IPS-18a (cell line): ENCODE measurements around the gene HOXB5.

ENCODE experiments used
- H3K27ac ChIP-seq: one replicate; pipeline ENCODE4 v1.5.1; 2013; ENCODE audit warnings: low read length
- H3K27me3 ChIP-seq: one replicate; pipeline ENCODE4 v1.6.1; 2013; ENCODE audit warnings: mild to moderate bottlenecking, low read length; ENCODE audit not compliant: control insufficient read depth, insufficient read depth
- H3K36me3 ChIP-seq: one replicate; pipeline ENCODE4 v1.6.1; 2013; ENCODE audit warnings: low read depth, low read length; ENCODE audit not compliant: control insufficient read depth
- H3K4me1 ChIP-seq: one replicate; pipeline ENCODE4 v1.6.1; 2013; ENCODE audit warnings: low read depth, low read length; ENCODE audit not compliant: control insufficient read depth
- H3K4me3 ChIP-seq: one replicate; pipeline ENCODE4 v1.5.1; 2013; ENCODE audit warnings: low read length
- H3K9ac ChIP-seq: one replicate; pipeline ENCODE4 v1.6.1; 2013; ENCODE audit warnings: mild to moderate bottlenecking, low read length, moderate library complexity
- H3K9me3 ChIP-seq: one replicate; pipeline ENCODE4 v1.6.1; 2013; ENCODE audit warnings: low read depth, low read length; ENCODE audit not compliant: control insufficient read depth

Gene HOXB5

DNA sequence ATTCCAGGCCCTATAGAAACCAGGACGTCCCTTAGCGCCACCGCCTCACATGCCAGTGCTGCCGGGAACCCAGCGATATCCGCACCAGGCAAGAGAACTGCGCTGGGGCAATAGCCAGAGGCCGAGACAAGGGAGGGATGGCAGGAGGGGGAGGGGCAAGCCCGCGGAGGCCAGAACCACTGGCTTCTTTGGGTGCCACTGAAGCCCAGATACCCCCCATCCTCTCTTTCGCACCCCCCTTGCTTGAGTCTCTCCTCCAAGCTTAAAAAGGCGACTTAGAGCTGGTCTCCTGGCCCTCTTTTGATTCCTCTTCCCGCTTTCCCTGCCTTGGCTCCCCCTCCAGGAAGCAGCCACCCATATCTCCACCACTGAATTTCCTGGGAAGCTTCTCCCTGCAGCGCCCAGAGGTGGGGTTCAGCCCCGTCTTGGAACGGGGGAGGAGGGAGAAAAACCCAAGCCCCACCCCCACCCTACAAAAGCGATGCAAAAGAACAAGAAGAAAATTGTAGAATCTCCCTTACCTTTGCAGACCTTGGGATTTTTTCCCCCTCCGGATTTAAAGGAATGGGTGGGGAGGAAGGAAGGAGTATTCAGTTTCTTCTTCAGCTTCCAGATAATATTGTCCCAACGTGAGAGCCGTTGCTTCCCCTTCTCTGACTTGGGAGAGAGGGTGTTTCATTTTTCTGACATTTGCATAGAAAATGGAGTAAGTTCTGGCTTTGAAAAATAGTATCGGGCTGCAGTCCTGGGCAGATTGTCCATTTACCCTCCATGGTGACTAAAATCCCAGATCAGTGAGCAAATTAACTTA lies 10.6 kb upstream of the HOXB5 start:
- Histone ChIP-seq H3K27me3 (peaks cover 100% of the 10 kb centered on the region), H3K27ac (no peak overlapping the region), H3K9me3 (peaks cover 2% of the 10 kb centered on the region), H3K4me3 (no peak overlapping the region), H3K36me3 (no peaks in the 10 kb centered on the region), H3K9ac (no peak overlapping the region), H3K4me1 (no peaks in the 10 kb centered on the region)

DNA sequence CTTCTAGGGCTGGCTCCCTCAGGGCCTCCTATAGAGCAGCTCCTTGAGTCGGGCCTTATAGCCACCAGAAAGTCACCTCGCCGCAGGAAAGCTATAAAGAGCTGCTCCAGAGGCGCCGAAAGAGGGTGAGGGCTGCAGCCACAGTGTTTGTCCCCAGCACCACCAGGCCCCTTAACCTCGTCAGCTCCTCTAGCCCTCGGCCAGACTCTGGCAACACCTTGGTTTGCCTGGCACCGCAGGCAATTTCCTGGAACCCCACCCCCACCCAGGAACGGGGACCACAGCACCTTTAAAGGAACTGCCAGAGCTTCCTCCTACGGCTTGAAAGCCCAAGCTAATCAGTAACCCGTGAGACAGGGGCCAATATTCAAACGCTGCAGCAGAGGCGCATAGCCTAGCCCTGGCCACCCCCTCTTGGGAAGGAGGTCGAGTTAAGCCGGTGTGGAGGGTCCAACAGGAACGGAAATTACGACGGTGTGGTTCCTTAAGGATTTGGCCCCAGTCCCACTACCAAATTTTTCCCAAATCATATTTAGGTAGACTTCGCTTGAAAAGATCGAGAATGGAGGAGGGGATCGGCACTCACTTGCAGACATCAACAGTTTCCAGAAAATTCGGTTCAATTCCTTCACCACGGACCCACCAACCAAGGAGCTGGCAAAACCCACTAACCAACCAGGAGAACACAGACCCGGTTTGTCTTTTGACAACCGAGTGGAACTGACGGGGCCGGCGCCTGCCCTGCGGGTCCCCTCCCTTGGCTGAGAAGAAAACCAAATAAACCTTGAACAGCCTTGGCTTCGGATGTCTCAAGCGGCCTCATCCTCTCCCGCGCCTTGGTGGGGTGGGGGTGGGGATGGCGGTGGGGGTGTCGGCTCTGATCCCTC lies 8.2 kb upstream of the HOXB5 start:
- H3K9ac ChIP-seq: no peak overlapping the region
- no peaks in the 10 kb centered on the region for H3K4me1 ChIP-seq
- H3K9me3 ChIP-seq: peaks cover 2% of the 10 kb centered on the region
- H3K27ac ChIP-seq: no peak overlapping the region
- H3K27me3 ChIP-seq: peaks cover 100% of the 10 kb centered on the region
- H3K4me3 ChIP-seq: no peak overlapping the region
- no peaks in the 10 kb centered on the region for H3K36me3 ChIP-seq

DNA sequence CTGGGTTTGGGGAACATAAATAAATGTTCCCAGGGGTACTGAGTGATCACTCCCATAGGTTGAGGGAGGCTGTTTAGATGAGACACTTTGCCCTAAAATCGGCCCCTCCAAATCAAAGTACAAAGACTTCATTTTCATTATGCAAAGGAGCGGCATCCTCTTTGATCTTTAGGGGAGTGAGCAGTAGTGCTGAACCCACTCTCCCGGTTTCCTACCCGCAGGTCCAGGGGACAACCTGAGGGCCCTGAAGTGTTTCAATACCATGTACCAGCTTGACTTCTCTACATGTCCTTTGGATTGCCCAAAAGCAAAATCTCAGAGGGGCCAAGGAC lies 7.6 kb upstream of the HOXB5 start:
- H3K4me3 ChIP-seq: no peak overlapping the region
- no peaks in the 10 kb centered on the region for H3K36me3 ChIP-seq
- peaks cover 100% of the 10 kb centered on the region for H3K27me3 ChIP-seq
- peaks cover 2% of the 10 kb centered on the region for H3K9me3 ChIP-seq
- no peak overlapping the region for H3K9ac ChIP-seq
- H3K4me1 ChIP-seq: no peaks in the 10 kb centered on the region
- no peak overlapping the region for H3K27ac ChIP-seq

DNA sequence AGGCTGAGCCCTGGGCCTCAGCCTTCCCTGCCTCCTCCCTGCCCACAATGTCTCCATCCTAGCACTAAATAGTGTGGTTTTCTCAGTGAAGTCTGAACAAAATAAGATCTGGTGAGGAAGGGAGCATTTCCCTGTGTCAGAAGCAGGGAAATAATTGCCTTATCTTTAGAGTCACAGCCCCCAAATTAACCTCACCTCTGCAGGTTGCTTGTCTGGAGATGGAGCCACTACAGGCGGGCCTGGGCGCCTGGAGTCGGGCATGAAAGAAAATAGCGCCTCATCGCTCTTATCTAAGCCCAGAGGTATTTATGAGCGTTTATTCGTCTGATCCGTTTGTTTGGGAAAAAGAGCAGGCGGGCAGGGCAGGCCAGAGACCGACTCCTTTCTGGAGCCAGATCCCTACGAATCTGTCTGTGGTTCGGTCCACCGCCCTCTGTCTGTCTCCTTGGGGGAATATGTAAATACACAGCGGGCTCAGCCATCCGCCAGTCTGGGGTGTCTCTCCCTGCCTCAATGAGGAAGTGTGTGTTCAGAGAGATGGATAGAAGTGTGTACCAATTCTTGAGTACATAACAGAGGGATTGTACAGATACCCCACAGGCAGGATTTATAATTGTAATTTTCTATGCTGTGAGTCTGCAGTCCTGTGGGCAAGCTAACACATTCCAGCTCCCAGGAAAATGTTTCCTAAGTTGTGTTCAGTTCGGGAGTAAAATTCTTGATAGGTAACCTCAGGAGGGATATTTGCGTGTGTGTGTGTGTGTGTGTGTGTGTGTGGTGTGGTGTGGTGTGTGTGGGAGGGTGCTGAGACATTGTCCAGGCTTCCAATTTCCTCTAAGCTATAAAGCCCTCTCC lies 6.9 kb upstream of the HOXB5 start:
- Histone ChIP-seq H3K27ac (no peak overlapping the region), H3K9me3 (peaks cover 2% of the 10 kb centered on the region), H3K9ac (no peak overlapping the region), H3K27me3 (peaks cover 100% of the 10 kb centered on the region), H3K4me1 (no peaks in the 10 kb centered on the region), H3K4me3 (no peak overlapping the region), H3K36me3 (no peaks in the 10 kb centered on the region)

DNA sequence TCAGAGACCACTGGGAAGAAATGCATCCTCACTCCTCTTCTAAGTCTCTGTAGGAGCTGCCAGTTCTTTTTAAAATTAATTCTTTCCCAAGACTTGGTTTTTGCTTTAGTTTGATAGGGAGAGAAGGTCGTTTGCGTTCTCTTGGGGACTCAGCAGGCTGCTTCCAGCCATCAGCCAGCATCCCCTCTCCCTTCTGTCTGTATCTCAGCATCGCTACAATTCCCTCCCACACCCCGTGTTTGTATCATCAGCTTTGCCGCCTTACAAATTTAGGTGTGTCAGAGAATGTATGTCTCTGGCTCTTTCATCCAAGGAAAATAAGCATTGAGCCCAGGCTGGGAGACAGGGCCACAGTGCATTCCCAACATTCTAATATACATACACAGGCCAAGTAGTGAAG lies 5.8 kb upstream of the HOXB5 start:
- Histone ChIP-seq H3K4me1 (peaks cover 3% of the 10 kb centered on the region), H3K9ac (no peak overlapping the region), H3K9me3 (peaks cover 2% of the 10 kb centered on the region), H3K36me3 (no peaks in the 10 kb centered on the region), H3K4me3 (no peak overlapping the region), H3K27ac (no peak overlapping the region), H3K27me3 (peaks cover 100% of the 10 kb centered on the region)

DNA sequence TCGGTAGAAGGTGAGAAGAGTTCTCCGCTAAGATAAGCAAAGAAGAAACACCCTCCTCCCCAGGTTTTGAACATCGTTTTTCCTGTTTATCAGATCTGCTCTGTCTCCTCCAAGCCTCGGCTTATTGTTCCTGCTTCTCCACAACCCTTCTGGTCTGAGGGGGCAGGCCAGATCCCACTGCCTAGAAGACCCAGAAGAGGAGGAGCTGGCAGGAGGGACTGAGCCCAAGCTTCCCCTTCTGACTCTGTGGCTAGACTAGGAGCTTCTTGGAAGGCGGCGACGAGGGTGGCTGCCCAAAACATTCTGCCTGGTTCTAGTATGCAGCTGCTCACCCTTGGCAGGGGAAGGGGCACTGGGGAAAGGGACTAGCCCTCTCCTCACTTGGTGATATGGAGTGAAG lies 5.2 kb upstream of the HOXB5 start:
- Histone ChIP-seq H3K9ac (no peak overlapping the region), H3K4me1 (peaks cover 4% of the 10 kb centered on the region), H3K9me3 (peaks cover 2% of the 10 kb centered on the region), H3K27me3 (peaks cover 100% of the 10 kb centered on the region), H3K27ac (no peak overlapping the region), H3K36me3 (no peaks in the 10 kb centered on the region), H3K4me3 (no peak overlapping the region)

DNA sequence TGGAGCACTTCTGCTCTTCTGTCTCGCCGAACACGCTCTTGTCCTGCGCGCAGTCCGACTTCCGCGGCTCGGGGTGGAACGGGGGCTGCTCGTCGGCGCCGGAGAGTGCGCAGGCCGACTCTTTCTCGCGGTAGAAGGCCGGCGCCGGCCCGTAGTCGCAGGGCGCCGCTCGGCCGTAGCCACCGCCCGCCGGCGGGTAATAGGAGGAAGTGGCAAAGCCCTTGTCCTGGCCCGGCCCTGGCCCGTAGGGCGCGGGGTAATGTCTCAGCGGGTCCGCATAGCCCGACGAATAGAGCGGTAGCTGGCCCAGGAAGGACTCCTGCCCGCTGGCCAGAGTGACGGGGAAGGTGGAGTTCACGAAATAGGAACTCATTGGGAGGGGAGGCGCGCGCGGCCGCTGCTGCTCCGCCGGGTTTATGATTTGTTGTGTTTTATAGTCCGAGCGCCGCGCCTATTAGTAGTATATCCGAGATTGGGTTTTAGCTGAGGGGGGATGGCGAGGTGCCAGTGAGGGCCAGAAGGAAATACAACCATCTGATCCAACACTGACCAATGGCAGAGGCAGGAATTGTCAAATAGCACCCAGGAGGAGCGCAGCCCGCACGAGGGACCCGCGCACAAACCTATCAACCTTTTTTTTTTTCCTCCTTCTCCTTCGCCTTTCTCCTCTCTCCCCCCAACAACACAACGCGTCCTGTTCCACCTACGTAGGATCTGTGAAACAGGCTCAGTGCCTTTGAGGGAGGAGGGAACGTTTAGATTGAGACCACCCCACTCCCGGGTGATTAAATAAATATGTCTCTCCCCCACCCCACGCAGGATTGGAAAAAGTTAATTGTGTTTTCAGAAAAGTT lies 4.4 kb upstream of the HOXB5 start:
- Histone ChIP-seq H3K4me1 (peaks cover 4% of the 10 kb centered on the region), H3K36me3 (no peaks in the 10 kb centered on the region), H3K9me3 (peaks cover 2% of the 10 kb centered on the region), H3K4me3 (no peak overlapping the region), H3K9ac (no peak overlapping the region), H3K27ac (no peak overlapping the region), H3K27me3 (peaks cover 100% of the 10 kb centered on the region)

DNA sequence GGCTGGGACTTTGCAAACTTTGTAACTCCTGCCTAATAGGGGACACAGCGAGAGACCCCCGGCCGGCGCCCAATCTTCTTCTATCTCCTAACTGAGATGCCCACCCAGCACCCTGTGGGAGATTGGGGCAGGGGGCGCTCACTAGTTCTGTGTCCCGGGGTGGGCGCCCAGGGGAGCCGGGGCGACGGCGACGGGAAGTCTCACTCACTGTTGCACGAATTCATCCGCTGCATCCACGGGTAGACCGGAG lies 3.9 kb upstream of the HOXB5 start:
- H3K36me3 ChIP-seq: no peaks in the 10 kb centered on the region
- H3K4me3 ChIP-seq: no peak overlapping the region
- peaks cover 100% of the 10 kb centered on the region for H3K27me3 ChIP-seq
- no peak overlapping the region for H3K9ac ChIP-seq
- no peak overlapping the region for H3K27ac ChIP-seq
- peaks cover 2% of the 10 kb centered on the region for H3K9me3 ChIP-seq
- H3K4me1 ChIP-seq: peaks cover 4% of the 10 kb centered on the region

DNA sequence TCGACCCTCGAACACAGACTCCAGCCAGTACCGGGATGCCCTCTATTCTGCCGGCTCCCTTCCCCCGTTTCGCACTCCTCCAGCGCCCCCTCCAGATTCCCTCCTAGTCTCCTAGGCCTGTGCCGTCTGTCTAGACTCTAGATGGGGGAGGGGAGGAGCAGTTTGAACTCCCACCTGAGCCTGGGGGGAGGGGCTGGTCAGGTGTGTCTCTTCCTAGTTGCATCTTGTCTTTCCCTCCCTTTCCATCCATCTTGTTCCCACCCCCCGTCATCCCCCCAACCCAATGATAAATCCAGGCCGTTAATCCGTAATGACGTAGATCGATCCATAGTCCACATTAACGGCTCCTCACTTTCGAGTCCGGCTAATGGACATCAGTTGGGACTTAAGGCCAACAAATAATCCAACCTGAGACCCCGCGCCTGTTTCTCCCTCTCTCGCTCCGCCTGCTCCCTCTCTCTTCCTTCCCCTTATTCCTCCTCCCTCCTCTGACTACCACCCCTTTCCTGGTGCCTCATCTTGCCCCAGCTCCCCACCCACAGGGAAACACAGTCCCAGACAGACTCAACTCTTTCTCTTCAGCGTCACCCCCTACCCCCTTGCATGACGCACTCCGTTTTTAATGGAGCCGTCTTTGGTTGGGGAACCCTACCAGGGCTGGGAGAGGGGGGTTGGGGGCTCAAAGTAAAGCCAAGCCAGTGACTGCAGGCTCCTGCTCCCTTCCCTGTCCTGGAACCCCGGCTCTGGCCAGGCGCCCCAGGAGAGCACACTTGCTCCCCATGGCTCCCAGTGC lies 3.4 kb upstream of the HOXB5 start:
- Histone ChIP-seq H3K4me3 (no peak overlapping the region), H3K36me3 (no peaks in the 10 kb centered on the region), H3K4me1 (peaks cover 4% of the 10 kb centered on the region), H3K27me3 (peaks cover 100% of the 10 kb centered on the region), H3K9me3 (peaks cover 2% of the 10 kb centered on the region), H3K9ac (no peak overlapping the region), H3K27ac (no peak overlapping the region)

DNA sequence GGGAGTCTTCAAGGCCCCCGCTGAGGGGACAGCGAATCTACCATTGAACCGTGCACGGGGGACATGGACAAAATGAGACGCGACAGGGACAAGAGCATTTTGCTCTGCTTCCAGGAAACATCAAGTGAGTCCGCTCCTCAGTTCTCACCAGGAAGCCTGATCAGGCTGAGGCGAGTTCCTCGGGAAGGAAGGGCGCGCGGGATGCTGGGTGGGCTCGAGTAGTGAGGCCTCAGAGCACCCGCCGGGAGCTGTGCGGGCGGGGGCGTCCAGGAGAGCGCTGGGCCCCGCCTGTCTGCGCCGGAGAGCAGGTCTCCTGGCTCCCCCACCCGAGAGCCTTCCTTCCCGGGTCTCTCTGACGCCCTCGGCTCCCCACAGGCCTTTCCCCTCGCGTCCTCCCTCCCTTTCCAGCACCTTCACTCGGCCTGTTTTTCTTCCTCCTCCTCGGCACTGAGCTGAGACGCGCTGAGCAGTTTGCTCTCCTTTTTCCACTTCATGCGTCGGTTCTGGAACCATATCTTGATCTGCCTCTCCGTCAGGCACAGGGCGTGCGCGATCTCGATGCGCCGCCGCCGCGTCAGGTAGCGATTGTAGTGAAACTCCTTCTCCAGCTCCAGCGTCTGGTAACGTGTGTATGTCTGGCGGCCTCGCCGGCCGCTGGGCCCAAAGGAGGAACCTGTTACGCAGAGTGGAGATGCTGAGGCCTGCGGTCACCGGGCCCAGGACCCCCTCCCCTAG lies 2.6 kb upstream of the HOXB5 start:
- no peak overlapping the region for H3K27ac ChIP-seq
- no peaks in the 10 kb centered on the region for H3K36me3 ChIP-seq
- peaks cover 4% of the 10 kb centered on the region for H3K4me1 ChIP-seq
- no peak overlapping the region for H3K4me3 ChIP-seq
- H3K27me3 ChIP-seq: peaks cover 100% of the 10 kb centered on the region
- peaks cover 2% of the 10 kb centered on the region for H3K9me3 ChIP-seq
- H3K9ac ChIP-seq: no peak overlapping the region
